Spinal cord (tissue), 10 donors: ENCODE data around the gene RELL1. TPM values are rescaled to one million over a fixed set of nuclear protein-coding genes. Genes with fewer than 3 reads are reported as not detected.
A peak's percentile ranks its signal among the peaks of the same experiment; 100 is the strongest.

Experiments
- DNase-seq, 6 donors: peaks; one replicate each; pipeline versions ENCODE4 v3.0.0 to v3.0.0-alpha.2; 2013 to 2015; ENCODE audit warnings: low spot score in 6 of 6, low read depth in 4 of 6
- H3K27ac ChIP-seq: one replicate; pipeline ENCODE4 v1.5.1; 2013; ENCODE audit warnings: low read depth, low read length, control low read depth
- H3K27me3 ChIP-seq: one replicate; pipeline ENCODE4 v1.6.1; 2013; ENCODE audit warnings: low read length; ENCODE audit not compliant: control insufficient read depth, insufficient read depth
- H3K36me3 ChIP-seq: one replicate; pipeline ENCODE4 v1.6.1; 2013; ENCODE audit warnings: low read length; ENCODE audit not compliant: control insufficient read depth, insufficient read depth
- H3K4me1 ChIP-seq: one replicate; pipeline ENCODE4 v1.6.1; 2013; ENCODE audit warnings: low read length; ENCODE audit not compliant: control insufficient read depth, insufficient read depth
- H3K4me3 ChIP-seq: one replicate; pipeline ENCODE4 v1.5.1; 2013; ENCODE audit warnings: low read depth, low read length, control low read depth
- H3K9me3 ChIP-seq: one replicate; pipeline ENCODE4 v1.6.1; 2013; ENCODE audit warnings: low read length; ENCODE audit not compliant: control insufficient read depth, insufficient read depth
- WGBS: methylation state at CpG from one replicate; pipeline ENCODE4 v1.1.5; 2013; ENCODE audit warnings: missing lambda C conversion rate; ENCODE audit not compliant: insufficient coverage; 5-methylcytosine and 5-hydroxymethylcytosine counted together
- long read RNA-seq, 4 donors: transcript quantifications; one replicate each; lab custom pipeline, GENCODE V29; 2026
- polyA plus RNA-seq, 2 donors: library from polyadenylated mRNA; unstranded; fragments of 120-200 nt; gene quantifications; one replicate each; pipeline ENCODE4 v1.2.1, GENCODE V29; 2013; ENCODE audit not compliant: insufficient read length in 2 of 2
- total RNA-seq, 2 donors: library from RNA; depleted of rRNA in 1 of 2; stranded (reverse); fragments of 120-200 nt in 1 of 2; fragments of >200 nt in 1 of 2; gene quantifications; one replicate each; pipeline versions ENCODE4 v1.2.3 to v1.2.4, GENCODE V29; 2013 to 2014
- donor health status: healthy.

RELL1 gene, protein sequence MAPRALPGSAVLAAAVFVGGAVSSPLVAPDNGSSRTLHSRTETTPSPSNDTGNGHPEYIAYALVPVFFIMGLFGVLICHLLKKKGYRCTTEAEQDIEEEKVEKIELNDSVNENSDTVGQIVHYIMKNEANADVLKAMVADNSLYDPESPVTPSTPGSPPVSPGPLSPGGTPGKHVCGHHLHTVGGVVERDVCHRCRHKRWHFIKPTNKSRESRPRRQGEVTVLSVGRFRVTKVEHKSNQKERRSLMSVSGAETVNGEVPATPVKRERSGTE
- total RNA-seq, result 10 to 100 TPM; 49.7 to 61.6 TPM
- polyA plus RNA-seq, result 10 to 100 TPM; 14.9 to 15.1 TPM
- long read RNA-seq, donor 1, partial matches to known transcripts, result 0 of 4 reads
- long read RNA-seq, donor 1, other reads (novel, unspliced or antisense), result 0 of 4 reads
- long read RNA-seq, donor 2, partial matches to known transcripts, result 0 of 1 reads
- long read RNA-seq, donor 2, other reads (novel, unspliced or antisense), result 0 of 1 reads
- long read RNA-seq, donor 3, transcript RELL1-202 (7 exons, 1,350 nt), result major isoform, 5 of 5 reads
- long read RNA-seq, donor 3, partial matches to known transcripts, result 0 of 5 reads
- long read RNA-seq, donor 3, other reads (novel, unspliced or antisense), result 0 of 5 reads
- long read RNA-seq, donor 4, partial matches to known transcripts, result 0 of 1 reads
- long read RNA-seq, donor 4, other reads (novel, unspliced or antisense), result 0 of 1 reads

DNA sequence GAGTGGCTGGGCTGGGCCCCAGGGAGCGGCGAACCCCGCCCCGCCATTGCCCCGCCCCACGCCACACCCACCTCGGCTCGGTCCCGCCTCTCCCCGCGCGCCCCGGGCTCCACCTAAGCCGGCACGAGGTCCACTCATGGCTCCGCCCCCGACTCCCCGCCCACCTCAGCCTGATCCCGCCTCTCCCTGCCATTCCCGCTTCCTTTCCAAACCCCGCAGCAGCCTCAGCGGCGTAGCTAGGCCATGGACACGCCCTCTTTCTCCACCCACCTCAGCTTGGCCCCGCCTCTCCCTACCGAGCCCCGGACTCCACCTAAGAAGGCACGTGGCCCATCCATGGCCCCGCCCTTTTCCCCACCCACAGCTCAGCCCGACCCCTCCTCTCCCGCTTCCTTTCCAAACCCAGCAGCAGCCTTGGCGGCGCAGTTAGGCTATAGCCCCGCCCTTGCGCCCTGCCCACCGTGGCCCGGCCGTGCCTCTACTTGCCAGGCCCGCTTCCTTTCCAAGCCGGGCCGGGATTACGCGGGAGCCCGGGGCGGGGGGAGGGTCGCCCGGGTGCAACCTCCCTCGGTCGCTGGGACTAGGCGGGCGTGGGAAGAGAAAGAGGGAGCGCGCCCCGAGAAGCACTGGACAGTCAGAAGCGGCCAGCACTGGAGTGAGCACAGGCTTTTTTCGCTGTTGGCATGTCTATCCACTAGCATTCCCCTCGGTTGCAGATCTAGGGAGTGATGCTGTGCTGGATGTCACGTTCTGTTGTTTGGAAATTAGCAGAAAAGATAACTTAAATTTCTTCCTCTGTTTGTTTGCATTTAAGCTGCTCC is at the start of gene RELL1:
Gene RELL1, minus strand, starts transcription at position 4 of the 821 bp plus-strand sequence. CDS start 89 bp downstream, outside the sequence.
- no peaks in the 10 kb centered on the region for H3K36me3 ChIP-seq
- 0% methylated on average over 44 of the region's 58 CpGs for WGBS
- H3K4me3 ChIP-seq, result peak within 1 kb of the TSS; percentile 77
- H3K4me1 ChIP-seq, result peaks cover 12% of the 10 kb centered on the region
- no peaks in the 10 kb centered on the region for H3K9me3 ChIP-seq
- H3K27ac ChIP-seq, result peak within 1 kb of the TSS; percentile 91
- H3K27me3 ChIP-seq, result no peaks in the 10 kb centered on the region
- peak; percentile 96 to 100 (median 98) for DNase-seq

GRCh38 chr4:37735578-37735977 is 49.4 kb upstream of the RELL1 start:
- Histone ChIP-seq H3K4me1 (no peaks in the 10 kb centered on the region), H3K4me3 (no peak overlapping the region), H3K27ac (no peak overlapping the region), H3K36me3 (no peaks in the 10 kb centered on the region), H3K9me3 (no peaks in the 10 kb centered on the region), H3K27me3 (no peaks in the 10 kb centered on the region)
- WGBS, result 90% methylated on average over 5 of the region's 5 CpGs
- DNase-seq, result no peak

- DNase-seq, result no peak
- WGBS, result 100% methylated on average over 2 of the region's 3 CpGs
- H3K36me3 ChIP-seq, result no peaks in the 10 kb centered on the region
- H3K9me3 ChIP-seq, result no peaks in the 10 kb centered on the region
- no peak overlapping the region for H3K27ac ChIP-seq
- no peaks in the 10 kb centered on the region for H3K4me1 ChIP-seq
- no peak overlapping the region for H3K4me3 ChIP-seq
- no peaks in the 10 kb centered on the region for H3K27me3 ChIP-seq
These were observed 48.8 kb upstream of the RELL1 start for GRCh38 chr4:37734989-37735388.

DNA sequence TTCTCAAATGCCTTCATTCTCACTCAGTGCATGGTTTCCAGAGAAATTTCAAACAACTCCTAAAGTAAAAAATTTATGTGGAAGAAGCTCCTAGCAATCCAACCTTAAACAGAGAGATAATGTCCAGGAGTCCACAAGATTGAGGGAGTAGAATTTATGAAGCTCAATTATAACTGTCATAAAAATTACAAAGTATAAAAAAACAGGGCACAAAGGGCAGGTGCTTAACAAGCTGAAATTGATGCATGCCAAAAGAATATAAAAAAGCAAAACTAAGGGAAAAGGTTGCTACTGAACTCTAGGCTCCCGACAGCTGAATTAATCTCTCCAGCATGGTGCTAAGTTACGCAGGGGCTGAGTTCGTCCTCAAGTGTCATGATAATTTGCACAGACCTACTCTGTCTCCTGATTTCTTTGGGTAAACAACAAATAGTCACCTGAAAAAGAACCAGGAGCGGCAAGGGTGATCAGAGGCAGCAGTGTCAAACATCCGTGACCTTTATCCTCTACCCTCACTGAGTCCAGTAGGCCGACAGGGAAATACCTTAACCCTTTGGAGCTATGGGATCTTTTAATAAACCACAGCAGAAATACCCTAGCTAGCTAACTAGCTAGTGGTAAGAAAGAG is 47.2 kb upstream of the RELL1 start:
- Histone ChIP-seq H3K27ac (no peak overlapping the region), H3K9me3 (no peaks in the 10 kb centered on the region), H3K4me3 (no peak overlapping the region), H3K36me3 (no peaks in the 10 kb centered on the region), H3K4me1 (no peaks in the 10 kb centered on the region), H3K27me3 (no peaks in the 10 kb centered on the region)
- 86% methylated on average over 3 of the region's 6 CpGs for WGBS
- no peak for DNase-seq

- Histone ChIP-seq H3K4me1 (no peaks in the 10 kb centered on the region), H3K27ac (no peak overlapping the region), H3K27me3 (no peaks in the 10 kb centered on the region), H3K9me3 (no peaks in the 10 kb centered on the region), H3K36me3 (no peaks in the 10 kb centered on the region), H3K4me3 (no peak overlapping the region)
- DNase-seq, result no peak
- 100% methylated on average over 2 of the region's 5 CpGs for WGBS
These were observed 46.5 kb upstream of the RELL1 start for GRCh38 chr4:37732526-37733186.

DNA sequence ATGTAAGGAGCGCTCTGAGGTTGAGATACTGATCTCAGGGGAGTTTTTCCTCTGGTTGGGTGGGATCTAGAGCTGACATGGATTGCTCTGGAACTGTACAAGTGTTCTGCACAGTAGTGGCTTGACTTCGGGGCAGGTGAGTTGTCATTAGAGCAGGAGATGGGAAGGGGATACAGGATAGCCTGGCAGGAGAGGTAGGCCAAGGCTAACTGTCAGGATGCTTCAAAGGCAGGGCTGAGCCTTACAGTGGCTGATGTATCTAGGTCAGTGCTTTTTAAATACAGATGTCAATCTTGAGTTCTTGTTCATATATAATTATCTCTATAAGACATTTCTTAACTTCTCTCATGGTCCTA is 43.5 kb upstream of the RELL1 start:
- WGBS, result 82% methylated on average over 2 of the region's 2 CpGs
- no peak for DNase-seq
- no peaks in the 10 kb centered on the region for H3K4me1 ChIP-seq
- H3K4me3 ChIP-seq, result no peak overlapping the region
- H3K36me3 ChIP-seq, result no peaks in the 10 kb centered on the region
- H3K27ac ChIP-seq, result no peak overlapping the region
- no peaks in the 10 kb centered on the region for H3K9me3 ChIP-seq
- no peaks in the 10 kb centered on the region for H3K27me3 ChIP-seq

DNA sequence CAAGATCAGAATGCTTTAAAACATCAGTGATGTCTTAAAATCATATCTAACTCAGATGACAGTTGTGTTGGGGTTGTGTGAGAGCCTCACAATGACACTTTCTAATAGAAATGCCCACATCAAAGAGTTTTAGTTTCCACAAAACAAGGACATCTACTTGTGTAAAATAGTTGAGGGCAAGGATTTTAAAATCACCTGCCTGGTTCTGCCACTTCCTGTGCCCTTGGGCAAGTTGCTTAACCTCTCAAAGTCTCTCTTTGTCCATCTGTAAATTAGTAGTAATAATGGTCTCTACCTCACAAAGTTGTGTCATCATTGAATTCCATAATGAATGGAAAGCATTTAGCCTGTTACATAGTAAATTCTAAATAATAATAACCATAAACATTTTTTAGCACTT is 41.9 kb upstream of the RELL1 start:
- no peak overlapping the region for H3K4me3 ChIP-seq
- no peak for DNase-seq
- no peaks in the 10 kb centered on the region for H3K27me3 ChIP-seq
- no peaks in the 10 kb centered on the region for H3K4me1 ChIP-seq
- no peaks in the 10 kb centered on the region for H3K9me3 ChIP-seq
- no peaks in the 10 kb centered on the region for H3K36me3 ChIP-seq
- no peak overlapping the region for H3K27ac ChIP-seq

DNA sequence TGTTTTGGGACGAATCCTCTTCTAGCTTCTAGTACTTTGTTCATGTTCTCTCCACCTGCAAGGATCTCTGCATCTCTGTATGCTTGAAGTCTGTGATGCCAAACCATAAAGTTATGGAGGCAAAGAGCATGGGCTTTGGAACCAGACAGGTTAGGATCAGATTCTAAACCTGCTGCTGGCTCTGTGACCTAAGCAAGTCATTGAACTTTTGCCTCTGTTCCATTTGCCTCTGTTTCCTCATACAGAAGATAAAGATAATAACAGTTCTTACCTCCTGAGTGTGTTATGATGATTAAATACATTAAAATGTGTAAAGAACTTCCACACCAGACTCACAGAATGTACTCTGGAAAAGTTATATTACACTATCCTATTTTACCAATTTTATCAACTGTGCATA is 41.5 kb upstream of the RELL1 start:
- Histone ChIP-seq H3K27ac (no peak overlapping the region), H3K27me3 (no peaks in the 10 kb centered on the region), H3K36me3 (no peaks in the 10 kb centered on the region), H3K4me3 (no peak overlapping the region), H3K4me1 (no peaks in the 10 kb centered on the region), H3K9me3 (no peaks in the 10 kb centered on the region)
- WGBS, result 83% methylated on average over 1 of the region's 1 CpG
- DNase-seq, result no peak

- Histone ChIP-seq H3K27me3 (no peaks in the 10 kb centered on the region), H3K4me3 (no peak overlapping the region), H3K36me3 (no peaks in the 10 kb centered on the region), H3K27ac (no peak overlapping the region), H3K9me3 (no peaks in the 10 kb centered on the region), H3K4me1 (no peaks in the 10 kb centered on the region)
- WGBS, result no CpG with 5 or more reads among the region's 4 CpGs
- DNase-seq, result peak in 1 of 6 donors; percentile 33
These were observed 40.5 kb upstream of the RELL1 start for GRCh38 chr4:37726666-37727065.
